Immature natural killer cell (primary cell): ENCODE data around the gene CADM4. TPM values are rescaled to one million over a fixed set of nuclear protein-coding genes. Genes with fewer than 3 reads are reported as not detected.

Source experiments
- DNase-seq, 3 donors: peaks; one replicate each; pipeline ENCODE4 v3.0.0; 2022; ENCODE audit warnings: mixed read lengths in 1 of 3
- H3K27ac Mint-ChIP-seq, 6 donors: one replicate each; pipeline ENCODE4 v1.8.0; 2020; ENCODE audit warnings: mixed read lengths in 6 of 6, mild to moderate bottlenecking in 5 of 6, inconsistent platforms in 4 of 6, moderate library complexity in 3 of 6
- H3K27me3 Mint-ChIP-seq, 3 donors: one replicate each; pipeline ENCODE4 v1.8.0; 2020 to 2021; ENCODE audit warnings: low read depth in 3 of 3, mild to moderate bottlenecking in 3 of 3, mixed read lengths in 3 of 3, moderate library complexity in 3 of 3, inconsistent platforms in 1 of 3
- H3K36me3 Mint-ChIP-seq, 3 donors: one replicate each; pipeline ENCODE4 v1.8.0; 2020; ENCODE audit warnings: mixed read lengths in 3 of 3, inconsistent platforms in 2 of 3, mild to moderate bottlenecking in 2 of 3
- H3K4me1 Mint-ChIP-seq, 2 donors: one replicate each; pipeline ENCODE4 v1.8.0; 2020; ENCODE audit warnings: inconsistent platforms in 2 of 2, mild to moderate bottlenecking in 2 of 2, mixed read lengths in 2 of 2, moderate library complexity in 1 of 2
- H3K4me3 Mint-ChIP-seq, 5 donors: one replicate each; pipeline ENCODE4 v1.8.0; 2020; ENCODE audit warnings: mild to moderate bottlenecking in 5 of 5, mixed read lengths in 5 of 5, inconsistent platforms in 3 of 5, moderate library complexity in 3 of 5
- H3K9me3 Mint-ChIP-seq, 6 donors: one replicate each; pipeline ENCODE4 v1.8.0; 2020; ENCODE audit warnings: mild to moderate bottlenecking in 6 of 6, mixed read lengths in 6 of 6, inconsistent platforms in 4 of 6, moderate library complexity in 3 of 6
- polyA plus RNA-seq, 3 donors: library from polyadenylated mRNA; unstranded; fragments of 300-500 nt; fragmentation: Illumina TruSeq; gene quantifications; one replicate each; pipeline ENCODE4 v1.2.3, GENCODE V29; 2021

Gene CADM4
- polyA plus RNA-seq, 3 donors from 2014 or later, result 0.10 TPM; not detected in 2

DNA sequence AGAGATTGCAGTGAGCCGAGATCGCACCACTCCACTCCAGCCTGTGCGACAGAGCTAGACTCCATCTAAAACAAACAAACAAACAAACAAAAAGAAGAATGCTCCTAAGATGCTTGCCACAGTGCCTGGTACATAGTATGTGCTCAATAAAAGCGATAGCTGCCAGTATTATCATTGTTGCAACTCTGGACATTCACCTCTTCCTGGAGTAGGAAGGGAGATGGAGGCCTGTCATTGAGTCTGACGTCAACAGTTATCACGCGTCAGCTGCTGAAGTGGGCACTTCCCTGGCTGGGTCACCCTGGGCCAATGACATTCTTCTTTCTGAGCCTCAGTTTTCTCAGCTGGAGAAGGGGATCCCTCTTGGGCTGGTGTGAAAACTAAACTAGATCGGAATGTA, 34.5 kb upstream of the CADM4 start:
- peaks cover 13 to 14% of the 10 kb centered on the region in 2 donors for H3K4me1 Mint-ChIP-seq
- no peak for DNase-seq
- no peaks in the 10 kb centered on the region for H3K9me3 Mint-ChIP-seq
- H3K27ac Mint-ChIP-seq, result no peak overlapping the region
- peaks cover 1 to 3% (median 2%) of the 10 kb centered on the region in 3 donors for H3K27me3 Mint-ChIP-seq
- no peak overlapping the region for H3K4me3 Mint-ChIP-seq
- H3K36me3 Mint-ChIP-seq, result no peaks in the 10 kb centered on the region

DNA sequence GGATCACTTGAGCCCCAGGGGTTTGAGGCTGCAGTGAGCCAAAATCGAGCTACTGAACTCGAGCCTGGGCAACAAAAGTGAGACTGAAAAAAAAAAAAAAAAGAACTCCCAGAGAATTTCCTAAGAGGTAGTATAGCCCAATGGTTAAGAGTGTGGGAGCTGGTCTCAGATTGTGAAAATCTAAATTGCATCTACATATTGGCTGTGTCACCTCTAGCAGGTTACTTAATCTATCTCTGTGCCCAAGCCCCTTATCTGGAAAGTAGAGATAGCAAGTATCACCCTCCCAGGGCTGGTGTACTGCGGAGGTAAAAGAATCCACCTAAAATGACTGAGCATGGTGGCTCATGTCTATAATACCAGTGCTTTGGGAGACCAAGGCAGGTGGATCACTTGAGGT, 34.0 kb upstream of the CADM4 start:
- Mint-ChIP-seq H3K27me3 (peaks cover 2 to 4% (median 3%) of the 10 kb centered on the region in 3 donors), H3K27ac (no peak overlapping the region), H3K9me3 (no peaks in the 10 kb centered on the region), H3K4me1 (peaks cover 19 to 20% of the 10 kb centered on the region in 2 donors), H3K4me3 (no peak overlapping the region), H3K36me3 (no peaks in the 10 kb centered on the region)
- no peak for DNase-seq

DNA sequence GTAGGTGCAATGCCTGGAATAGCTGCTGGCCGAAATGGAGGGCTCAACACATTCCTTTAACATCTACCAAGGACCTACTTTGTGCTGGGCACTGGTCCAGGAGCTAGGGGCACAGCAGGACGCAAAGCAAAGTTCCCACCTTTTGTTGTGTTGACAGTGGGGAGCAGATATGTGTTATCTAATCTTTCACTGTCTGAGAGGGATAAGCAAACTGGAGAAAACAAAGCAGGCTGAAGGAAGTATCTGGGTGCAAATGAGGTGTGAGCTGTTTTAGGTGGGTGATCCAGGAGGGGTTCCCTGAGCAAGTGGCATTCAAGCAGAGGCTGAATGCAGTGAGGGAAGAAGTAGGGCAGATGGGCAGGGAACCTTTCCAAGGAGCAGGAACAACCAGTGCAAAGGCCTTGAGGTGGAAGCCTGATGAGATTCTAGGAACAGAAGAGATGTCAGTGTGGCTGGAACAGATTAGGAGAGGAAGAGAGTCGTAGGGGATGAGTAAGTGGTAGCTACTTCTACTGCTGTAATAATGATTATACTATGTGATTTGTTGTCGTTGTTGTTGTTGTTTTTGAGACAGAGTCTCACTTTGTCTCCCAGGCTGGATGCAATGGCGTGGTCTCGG, 32.5 kb upstream of the CADM4 start:
- Mint-ChIP-seq H3K4me3 (no peak overlapping the region), H3K36me3 (no peaks in the 10 kb centered on the region), H3K27me3 (peaks cover 3 to 8% (median 8%) of the 10 kb centered on the region in 3 donors), H3K4me1 (peaks cover 33 to 34% of the 10 kb centered on the region in 2 donors), H3K9me3 (no peaks in the 10 kb centered on the region), H3K27ac (no peak overlapping the region)
- DNase-seq, result no peak

DNA sequence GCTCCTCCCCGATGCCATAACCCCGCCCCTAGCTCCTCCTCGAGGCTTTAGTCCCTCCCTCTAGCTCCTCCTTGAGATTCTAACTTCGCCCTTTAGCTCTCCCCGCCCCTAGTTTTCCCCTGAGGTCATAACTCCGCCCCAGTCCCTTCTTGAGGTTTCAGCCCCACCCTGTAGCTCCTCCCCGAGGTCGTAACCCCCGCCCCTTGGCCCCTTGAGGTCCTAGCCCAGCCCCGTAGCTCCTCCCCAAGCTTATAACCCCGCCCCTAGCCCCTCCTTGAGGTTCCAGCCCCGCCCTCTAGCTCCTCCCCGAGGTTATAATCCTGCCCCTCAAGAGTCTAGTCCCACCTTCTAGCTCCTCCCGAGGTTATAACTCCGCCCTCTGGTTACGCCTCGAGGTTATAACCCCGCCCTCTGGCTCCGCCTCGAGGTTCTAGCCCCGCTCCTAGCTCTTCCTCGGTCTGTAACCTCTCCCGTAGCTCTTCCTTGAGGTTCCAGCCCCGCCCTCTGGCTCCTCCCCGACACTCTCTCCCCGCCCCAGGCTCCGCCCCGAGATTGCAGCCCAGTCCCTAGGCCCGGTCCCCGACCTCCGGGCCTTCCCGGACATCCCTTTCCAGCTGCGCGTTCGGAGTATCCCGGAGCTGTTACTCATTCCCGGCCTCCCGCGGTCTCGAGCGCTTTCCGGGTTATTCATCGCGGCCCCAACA, 28.9 kb upstream of the CADM4 start:
- peak overlapping the region; percentile 86 to 93 (median 88) for H3K4me3 Mint-ChIP-seq
- peaks cover 3 to 9% (median 6%) of the 10 kb centered on the region in 3 donors for H3K27me3 Mint-ChIP-seq
- H3K27ac Mint-ChIP-seq, result peak overlapping the region; percentile 55 to 88 (median 71)
- H3K36me3 Mint-ChIP-seq, result peaks cover 4 to 6% (median 5%) of the 10 kb centered on the region in 3 donors
- H3K4me1 Mint-ChIP-seq, result peaks cover 45 to 48% of the 10 kb centered on the region in 2 donors
- no peaks in the 10 kb centered on the region for H3K9me3 Mint-ChIP-seq
- peak; percentile 91 to 95 (median 92) for DNase-seq

DNA sequence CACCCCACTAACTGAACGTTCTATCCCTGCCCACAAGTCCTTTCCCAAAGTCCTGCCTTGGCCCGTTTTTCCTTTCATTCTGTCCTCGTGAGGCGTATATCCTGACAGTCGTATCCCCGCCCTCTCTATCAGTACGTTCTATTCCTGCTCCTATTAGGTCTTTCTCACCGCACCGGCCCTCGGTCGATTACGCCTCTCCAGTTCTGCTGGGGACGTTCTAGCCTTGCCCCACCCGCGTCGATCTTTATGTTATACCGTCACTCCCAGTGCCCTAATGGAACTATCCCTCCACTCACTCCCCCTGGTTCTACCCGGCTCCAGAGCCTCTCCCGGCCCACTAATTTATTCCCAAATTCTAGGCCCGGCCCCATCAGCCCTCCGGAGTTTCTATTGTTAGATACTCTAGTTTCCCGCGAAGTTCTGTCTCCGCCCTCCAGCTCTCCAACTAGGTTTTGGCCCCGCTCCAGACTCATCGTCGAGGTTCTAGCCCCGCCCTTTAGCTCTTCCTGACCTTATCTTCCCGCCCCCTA, 28.3 kb upstream of the CADM4 start:
- no peak for DNase-seq
- Mint-ChIP-seq H3K36me3 (peaks cover 4 to 6% (median 5%) of the 10 kb centered on the region in 3 donors), H3K4me1 (peaks cover 45 to 48% of the 10 kb centered on the region in 2 donors), H3K9me3 (no peaks in the 10 kb centered on the region), H3K27ac (peak overlapping the region; percentile 55 to 88 (median 71)), H3K4me3 (peak overlapping the region; percentile 86 to 93 (median 88)), H3K27me3 (peaks cover 3 to 11% (median 6%) of the 10 kb centered on the region in 3 donors)

DNA sequence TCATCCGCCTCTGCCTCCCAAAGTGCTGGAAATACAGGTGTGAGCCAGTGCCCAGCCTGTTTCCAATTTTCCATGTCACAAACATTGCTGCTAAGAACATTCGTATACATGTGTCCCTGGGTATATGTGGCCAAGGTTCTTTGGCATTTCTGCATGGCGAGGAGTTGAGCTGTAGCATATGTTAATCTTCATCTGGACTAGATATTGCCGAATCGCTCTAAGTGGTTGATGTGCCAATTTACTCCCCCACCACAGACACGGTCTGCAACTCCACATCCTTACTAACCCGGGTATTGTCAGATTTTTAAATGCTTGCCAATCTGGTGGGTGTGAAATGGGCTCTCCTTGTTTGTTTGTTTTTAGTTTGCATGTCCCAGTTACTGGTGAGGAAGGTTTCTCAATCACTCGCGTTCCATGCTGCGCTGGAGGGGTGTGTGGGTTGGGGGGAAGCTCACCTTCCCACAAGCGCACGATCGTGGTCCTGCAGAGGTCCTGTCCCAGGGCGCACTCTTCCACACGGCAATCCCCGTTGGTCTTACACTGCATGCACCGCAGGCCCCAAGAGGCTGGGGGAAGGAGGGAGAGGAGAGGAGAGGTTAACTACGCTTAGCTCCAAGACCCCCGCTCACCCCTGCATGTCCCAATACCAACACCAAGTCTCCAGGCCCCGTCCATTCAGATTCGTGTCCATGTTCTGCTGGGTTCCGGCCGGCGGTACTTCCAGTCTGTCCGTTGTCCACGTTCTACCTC, 27.7 kb upstream of the CADM4 start:
- peak overlapping the region; percentile 86 to 93 (median 88) for H3K4me3 Mint-ChIP-seq
- peak overlapping the region in 1 of 6 donors; percentile 19 for H3K27ac Mint-ChIP-seq
- peaks cover 3 to 11% (median 6%) of the 10 kb centered on the region in 3 donors for H3K27me3 Mint-ChIP-seq
- H3K4me1 Mint-ChIP-seq, result peaks cover 45 to 48% of the 10 kb centered on the region in 2 donors
- DNase-seq, result no peak
- peaks cover 4 to 6% (median 5%) of the 10 kb centered on the region in 3 donors for H3K36me3 Mint-ChIP-seq
- H3K9me3 Mint-ChIP-seq, result peaks cover 0 to 1% (median 0%) of the 10 kb centered on the region in 6 donors

DNA sequence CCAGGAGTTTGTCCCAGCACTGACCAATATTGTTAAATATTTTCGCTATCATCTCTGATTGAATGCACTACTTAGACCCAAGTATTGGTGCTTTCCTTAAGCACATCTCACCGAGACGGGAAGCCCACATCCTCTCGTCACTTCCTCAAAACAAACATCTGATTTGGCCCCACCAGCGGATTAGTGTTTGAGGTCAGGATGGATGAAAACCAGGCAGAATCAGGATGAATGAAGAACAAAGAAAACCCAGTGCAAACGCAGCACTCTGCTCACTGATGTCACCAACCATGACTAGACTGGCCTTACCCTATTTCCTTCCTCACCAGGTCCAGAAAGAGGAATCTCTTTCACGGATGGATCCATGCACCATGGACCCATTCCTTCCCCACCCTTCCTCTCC, 24.4 kb upstream of the CADM4 start:
- Mint-ChIP-seq H3K9me3 (peaks cover 0 to 1% (median 0%) of the 10 kb centered on the region in 6 donors), H3K4me3 (peak overlapping the region in 1 of 5 donors; percentile 10), H3K36me3 (peaks cover 4 to 14% (median 6%) of the 10 kb centered on the region in 3 donors), H3K4me1 (peaks cover 30 to 32% of the 10 kb centered on the region in 2 donors), H3K27me3 (peaks cover 0 to 13% (median 6%) of the 10 kb centered on the region in 3 donors), H3K27ac (peak overlapping the region in 4 of 6 donors; percentile 6 to 41 (median 38))
- peak in 1 of 3 donors; percentile 14 for DNase-seq

DNA sequence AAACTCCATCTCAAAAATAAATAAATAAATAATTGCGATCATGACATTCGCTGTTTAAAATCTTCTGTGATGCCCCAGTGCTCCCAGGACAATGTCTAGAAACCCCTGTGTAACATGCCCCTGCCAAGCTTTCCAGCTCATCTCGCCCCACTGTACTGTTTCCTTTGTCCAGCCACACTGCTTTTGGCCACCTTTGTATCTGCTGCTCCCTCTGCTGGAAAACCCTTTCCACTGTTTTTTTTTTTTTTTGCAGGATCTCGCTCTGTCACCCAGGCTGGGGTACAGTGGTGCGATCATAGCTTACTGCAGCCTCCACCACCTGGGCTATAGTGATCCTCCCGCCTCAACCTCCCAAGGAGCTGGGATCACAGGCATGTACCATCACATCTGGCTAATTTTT, 22.8 kb upstream of the CADM4 start:
- Mint-ChIP-seq H3K36me3 (peaks cover 4 to 19% (median 11%) of the 10 kb centered on the region in 3 donors), H3K4me3 (no peak overlapping the region), H3K9me3 (peaks cover 0 to 3% (median 0%) of the 10 kb centered on the region in 6 donors), H3K27me3 (peaks cover 0 to 7% (median 2%) of the 10 kb centered on the region in 3 donors), H3K27ac (no peak overlapping the region), H3K4me1 (peaks cover 15 to 17% of the 10 kb centered on the region in 2 donors)
- no peak for DNase-seq

DNA sequence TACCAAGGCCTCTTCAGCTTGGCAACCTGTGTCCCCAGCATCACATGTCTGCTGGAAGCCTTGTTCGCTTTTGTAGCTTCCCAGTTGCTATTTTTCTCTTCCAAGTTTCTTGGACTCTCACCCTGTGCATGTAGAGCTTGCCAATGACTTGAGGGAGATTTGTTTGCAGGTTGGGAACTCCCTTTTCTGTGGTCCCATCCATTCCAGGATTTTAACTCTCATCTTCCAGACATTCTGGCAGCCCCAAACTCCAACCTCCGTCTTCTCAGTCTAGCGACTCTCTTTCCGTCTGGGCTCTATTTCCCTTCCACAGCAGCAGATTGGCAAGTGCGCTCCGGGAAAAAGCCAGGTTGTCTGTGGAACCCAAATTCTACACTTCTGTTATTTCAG, 21.3 kb upstream of the CADM4 start:
- peaks cover 0 to 3% (median 0%) of the 10 kb centered on the region in 6 donors for H3K9me3 Mint-ChIP-seq
- H3K36me3 Mint-ChIP-seq, result peaks cover 7 to 19% (median 11%) of the 10 kb centered on the region in 3 donors
- DNase-seq, result no peak
- H3K4me3 Mint-ChIP-seq, result no peak overlapping the region
- peaks cover 11 to 12% of the 10 kb centered on the region in 2 donors for H3K4me1 Mint-ChIP-seq
- H3K27ac Mint-ChIP-seq, result no peak overlapping the region
- H3K27me3 Mint-ChIP-seq, result peaks cover 2 to 7% (median 2%) of the 10 kb centered on the region in 3 donors

DNA sequence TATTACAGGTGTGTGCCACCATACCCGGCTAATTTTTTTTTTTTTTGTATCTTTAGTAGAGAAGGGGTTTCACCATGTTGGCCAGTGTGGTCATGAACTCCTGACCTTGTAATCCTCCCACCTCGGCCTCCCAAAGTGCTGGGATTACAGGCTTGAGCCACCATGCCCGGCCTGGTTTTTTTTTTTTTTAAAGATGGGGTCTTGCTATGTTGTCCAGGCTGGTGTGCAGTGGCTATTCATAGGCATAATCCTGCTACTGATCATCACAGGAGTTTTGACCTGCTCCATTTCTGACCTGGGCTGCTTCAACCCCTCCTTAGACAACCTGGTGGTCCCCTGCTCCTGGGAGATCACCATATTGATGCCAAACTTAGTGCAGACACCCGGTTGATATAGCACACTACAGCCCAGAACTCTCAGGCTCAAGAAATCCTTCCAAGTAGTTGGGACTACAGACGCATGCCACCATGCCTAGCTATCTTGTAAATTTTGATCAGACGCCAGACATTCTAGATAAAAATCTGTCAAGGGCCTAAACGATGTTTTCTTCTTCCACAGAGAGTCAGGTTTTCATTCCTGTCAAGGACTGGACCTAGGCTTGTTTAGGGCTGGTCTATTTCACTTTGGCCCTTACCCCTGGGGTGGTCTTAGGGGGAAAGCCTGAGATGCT, 20.8 kb upstream of the CADM4 start:
- Mint-ChIP-seq H3K4me1 (peaks cover 11 to 12% of the 10 kb centered on the region in 2 donors), H3K9me3 (peaks cover 0 to 3% (median 0%) of the 10 kb centered on the region in 6 donors), H3K27ac (no peak overlapping the region), H3K36me3 (peaks cover 7 to 22% (median 14%) of the 10 kb centered on the region in 3 donors), H3K27me3 (peaks cover 2 to 7% (median 2%) of the 10 kb centered on the region in 3 donors), H3K4me3 (no peak overlapping the region)
- DNase-seq, result no peak

DNA sequence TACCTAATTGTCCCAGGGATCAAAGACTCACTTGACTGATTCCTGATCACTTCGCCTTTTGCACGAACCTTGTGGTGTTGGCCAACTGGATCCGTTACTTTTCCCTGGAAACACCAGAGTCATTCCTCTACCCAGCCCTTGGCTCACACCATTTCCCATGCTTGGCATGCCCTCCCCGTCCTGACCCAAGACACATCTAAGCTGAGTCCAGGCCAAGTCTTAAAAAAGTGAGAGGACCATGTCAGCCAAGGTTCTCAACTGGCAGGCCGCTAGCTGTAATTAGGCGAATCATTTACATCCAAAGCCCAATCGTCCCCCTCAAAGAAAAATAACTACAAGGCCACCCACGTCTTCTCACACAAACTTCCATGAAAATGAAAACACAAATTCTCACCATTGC, 18.8 kb upstream of the CADM4 start:
- Mint-ChIP-seq H3K9me3 (peaks cover 0 to 3% (median 0%) of the 10 kb centered on the region in 6 donors), H3K4me3 (no peak overlapping the region), H3K27me3 (peaks cover 2 to 5% (median 2%) of the 10 kb centered on the region in 3 donors), H3K36me3 (peaks cover 11 to 17% (median 13%) of the 10 kb centered on the region in 3 donors), H3K27ac (no peak overlapping the region), H3K4me1 (no peaks in the 10 kb centered on the region)
- no peak for DNase-seq

DNA sequence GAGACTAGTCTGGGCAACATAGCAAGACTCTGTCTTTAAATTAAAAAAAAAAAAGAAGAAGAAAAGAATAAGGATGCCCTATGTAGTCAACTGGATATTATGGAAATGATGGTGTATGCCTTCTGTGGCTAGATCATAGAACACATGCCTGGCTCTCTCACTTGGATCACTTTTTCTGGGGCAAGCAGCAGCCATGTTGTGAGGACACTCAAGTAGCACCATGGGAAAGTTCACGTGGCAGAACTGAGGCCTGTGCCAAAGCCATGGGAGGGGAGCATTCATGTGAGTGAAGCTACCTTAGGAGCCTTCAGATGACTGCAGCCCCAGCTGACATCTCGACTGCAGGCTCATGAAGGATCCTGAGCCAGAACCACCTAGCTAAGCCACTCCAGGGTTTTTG, 18.4 kb upstream of the CADM4 start:
- DNase-seq, result no peak
- no peaks in the 10 kb centered on the region for H3K4me1 Mint-ChIP-seq
- H3K9me3 Mint-ChIP-seq, result peaks cover 0 to 3% (median 0%) of the 10 kb centered on the region in 6 donors
- no peak overlapping the region for H3K4me3 Mint-ChIP-seq
- H3K36me3 Mint-ChIP-seq, result peaks cover 11 to 22% (median 16%) of the 10 kb centered on the region in 3 donors
- no peak overlapping the region for H3K27ac Mint-ChIP-seq
- H3K27me3 Mint-ChIP-seq, result peaks cover 2 to 3% (median 3%) of the 10 kb centered on the region in 3 donors

DNA sequence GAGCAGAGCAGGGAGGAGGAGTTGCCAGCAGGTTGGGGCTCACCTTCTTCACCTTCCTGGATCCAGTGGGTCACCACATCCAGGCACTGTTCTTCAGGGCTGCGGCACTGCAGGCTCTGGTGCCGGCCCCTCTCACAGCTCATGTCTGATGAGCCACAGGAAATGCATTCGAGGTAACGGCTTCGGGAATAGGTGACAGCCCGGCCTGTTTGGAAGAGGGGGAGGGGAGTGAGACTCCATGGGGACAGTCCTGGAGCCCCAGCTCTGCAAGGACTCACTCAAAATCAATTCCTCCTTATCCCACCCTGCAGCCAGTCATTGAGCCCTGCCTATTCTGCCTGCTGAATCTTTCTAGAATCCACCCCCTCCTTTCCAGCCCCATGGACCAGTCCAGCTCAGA, 16.8 kb upstream of the CADM4 start:
- H3K27me3 Mint-ChIP-seq, result peaks cover 1 to 3% (median 2%) of the 10 kb centered on the region in 3 donors
- H3K4me1 Mint-ChIP-seq, result no peaks in the 10 kb centered on the region
- peaks cover 0 to 3% (median 0%) of the 10 kb centered on the region in 6 donors for H3K9me3 Mint-ChIP-seq
- no peak overlapping the region for H3K4me3 Mint-ChIP-seq
- peaks cover 11 to 22% (median 16%) of the 10 kb centered on the region in 3 donors for H3K36me3 Mint-ChIP-seq
- DNase-seq, result no peak
- no peak overlapping the region for H3K27ac Mint-ChIP-seq
